PC-3 (cell line): ENCODE measurements around the gene PTPRD. TPM values are rescaled to one million over a fixed set of nuclear protein-coding genes. Genes with fewer than 3 reads are reported as not detected.

Experiments used
- ATAC-seq: fragments of 200-7000 bp; cut with Tn5 transposase; 2 replicates; pipeline ENCODE4 v1.9.1; 2020; ENCODE audit warnings: mild to moderate bottlenecking, moderate library complexity
- BruUV-seq: library from RNA; stranded (reverse); fragments of 400-500 nt; replicated peaks from 2 replicates; lab custom pipeline; 2021; lab: Mats Ljungman, UMichigan
- CTCF ChIA-PET: fragments of 300-600 bp; sonication (Branson Sonifier 250); formaldehyde crosslinking; loops from one replicate; lab custom pipeline; 2022; ENCODE audit warnings: antibody characterized with exemption; lab: Charles Lee
- POLR2A ChIA-PET: fragments of 300-600 bp; sonication (Branson Sonifier 250); formaldehyde crosslinking; loops from one replicate; lab custom pipeline; 2022; ENCODE audit warnings: antibody characterized with exemption; ENCODE audit not compliant: unreplicated experiment; lab: Charles Lee
- DNase-seq: peaks from one replicate; pipeline ENCODE4 v3.0.0-alpha.2; 2015
- H2AFZ ChIP-seq: fragments of 300-600 bp; sonication (generic); 2 replicates; pipeline ENCODE4 v1.6.0; 2016; ENCODE audit warnings: antibody characterized with exemption, low read length
- H3F3A ChIP-seq: fragments of 300-600 bp; sonication (generic); one replicate; pipeline ENCODE4 v1.6.0; 2017; ENCODE audit warnings: antibody characterized with exemption, low read length, control low read depth, mild to moderate bottlenecking; ENCODE audit not compliant: unreplicated experiment
- H3K27ac ChIP-seq: fragments of 300-600 bp; sonication (generic); 2 replicates; pipeline ENCODE4 v1.5.1; 2016; ENCODE audit warnings: mild to moderate bottlenecking, low read length
- H3K27me3 ChIP-seq: fragments of 300-600 bp; sonication (generic); 2 replicates; pipeline ENCODE4 v1.6.1; 2016; ENCODE audit warnings: low read length, mixed read lengths
- H3K36me3 ChIP-seq: fragments of 300-600 bp; sonication (generic); 2 replicates; pipeline ENCODE4 v1.6.1; 2016; ENCODE audit warnings: low read depth, mixed run types, low read length, mixed read lengths
- H3K4me1 ChIP-seq: fragments of 300-600 bp; sonication (generic); 2 replicates; pipeline ENCODE4 v1.5.1; 2016; ENCODE audit warnings: low read length; ENCODE audit not compliant: insufficient read depth
- H3K4me2 ChIP-seq: fragments of 300-600 bp; sonication (generic); 2 replicates; pipeline ENCODE4 v1.6.0; 2016; ENCODE audit warnings: low read length
- H3K4me3 ChIP-seq: fragments of 300-600 bp; sonication (generic); 2 replicates; pipeline ENCODE4 v1.5.1; 2016; ENCODE audit warnings: mild to moderate bottlenecking, low read length, mixed read lengths
- H3K79me2 ChIP-seq: fragments of 300-600 bp; sonication (generic); 2 replicates; pipeline ENCODE4 v1.6.1; 2017; ENCODE audit warnings: low read length, mixed read lengths
- H3K9ac ChIP-seq: fragments of 300-600 bp; sonication (generic); 2 replicates; pipeline ENCODE4 v1.6.0; 2016; ENCODE audit warnings: mild to moderate bottlenecking, low read length
- H3K9me2 ChIP-seq: fragments of 300-600 bp; sonication (generic); replicated peaks from 2 replicates; pipeline ENCODE4 v1.6.1; 2016; ENCODE audit warnings: mixed run types, low read length, mixed read lengths
- H3K9me3 ChIP-seq: fragments of 300-600 bp; sonication (generic); 2 replicates; pipeline ENCODE4 v1.6.1; 2016; ENCODE audit warnings: low read length, mixed read lengths
- H4K20me1 ChIP-seq: fragments of 300-600 bp; sonication (generic); 2 replicates; pipeline ENCODE4 v1.6.1; 2016; ENCODE audit warnings: low read length, mixed read lengths
- CTCF ChIP-seq: fragments of 300-600 bp; sonication (generic); conservative IDR thresholded peaks from 2 replicates; pipeline ENCODE4 v1.5.1; 2017; ENCODE audit warnings: antibody characterized with exemption, low read depth, mild to moderate bottlenecking, low read length
- EZH2 ChIP-seq: fragments of 300-600 bp; sonication (generic); IDR thresholded peaks from one replicate; pipeline ENCODE4 v1.6.1; 2017; ENCODE audit warnings: antibody characterized with exemption, mild to moderate bottlenecking, low read length; ENCODE audit not compliant: unreplicated experiment
- EZH2phosphoT487 ChIP-seq: fragments of 300-600 bp; sonication (generic); IDR thresholded peaks from 2 replicates; pipeline ENCODE4 v1.6.1; 2018; ENCODE audit warnings: mild to moderate bottlenecking, antibody characterized with exemption, low read length, borderline replicate concordance
- intact Hi-C: fragments of 100-400 bp; cut with micrococcal nuclease; formaldehyde crosslinking; loops from 2 replicates; pipeline ENCODE4 v1.9.0; 2023
- total RNA-seq: library from RNA; depleted of rRNA; stranded (reverse); fragments of >200 nt; gene quantifications from 2 replicates; pipeline ENCODE4 v1.2.3, GENCODE V29; 2014

Gene PTPRD
- total RNA-seq, 1 experiment from 2014 or later, result not detected

GRCh38 chr9:8484597-8485191 lies 2128.1 kb downstream of the PTPRD start:
- Histone ChIP-seq H3K9me2 (no peaks in the 10 kb centered on the region), H3K4me3 (no peak overlapping the region), H4K20me1 (no peaks in the 10 kb centered on the region), H3K27me3 (no peaks in the 10 kb centered on the region), H3K9ac (no peak overlapping the region), H3K36me3 (no peaks in the 10 kb centered on the region), H2AFZ (no peak overlapping the region), H3K4me1 (no peaks in the 10 kb centered on the region), H3K4me2 (no peak overlapping the region), H3K79me2 (no peaks in the 10 kb centered on the region), H3K9me3 (no peaks in the 10 kb centered on the region), H3F3A (no peaks in the 10 kb centered on the region), H3K27ac (no peak overlapping the region)
- no peak for TF ChIP-seq EZH2phosphoT487
- TF ChIP-seq CTCF, result no peak
- TF ChIP-seq EZH2, result no peak
- no TSS peak for BruUV-seq
- intact Hi-C loops, result no loop called here
- no peak for ATAC-seq
- POLR2A ChIA-PET, result no interaction called here
- CTCF ChIA-PET, result no interaction called here
- no peak for DNase-seq

- CTCF ChIA-PET, result no interaction called here
- H4K20me1 ChIP-seq, result no peaks in the 10 kb centered on the region
- no peaks in the 10 kb centered on the region for H3F3A ChIP-seq
- ATAC-seq (no peak), DNase-seq (no peak)
- no peaks in the 10 kb centered on the region for H3K4me1 ChIP-seq
- H3K9ac ChIP-seq, result no peak overlapping the region
- no peak overlapping the region for H3K27ac ChIP-seq
- no TSS peak for BruUV-seq
- H3K9me3 ChIP-seq, result no peaks in the 10 kb centered on the region
- TF ChIP-seq EZH2, result no peak
- TF ChIP-seq CTCF, result no peak
- no peak for TF ChIP-seq EZH2phosphoT487
- no peaks in the 10 kb centered on the region for H3K79me2 ChIP-seq
- H3K9me2 ChIP-seq, result no peaks in the 10 kb centered on the region
- intact Hi-C loops, result no loop called here
- no peaks in the 10 kb centered on the region for H3K27me3 ChIP-seq
- POLR2A ChIA-PET, result no interaction called here
- H2AFZ ChIP-seq, result no peak overlapping the region
- H3K4me3 ChIP-seq, result no peak overlapping the region
- no peaks in the 10 kb centered on the region for H3K36me3 ChIP-seq
- no peak overlapping the region for H3K4me2 ChIP-seq
Observed at GRCh38 chr9:8477450-8477849, 2135.4 kb downstream of the PTPRD start.

GRCh38 chr9:8474937-8475336 lies 2137.9 kb downstream of the PTPRD start:
- no TSS peak for BruUV-seq
- CTCF ChIA-PET, result no interaction called here
- Histone ChIP-seq H3K9me3 (no peaks in the 10 kb centered on the region), H2AFZ (no peak overlapping the region), H3K4me2 (no peak overlapping the region), H3K79me2 (no peaks in the 10 kb centered on the region), H3F3A (no peaks in the 10 kb centered on the region), H3K27ac (no peak overlapping the region), H3K27me3 (no peaks in the 10 kb centered on the region), H3K4me3 (no peak overlapping the region), H3K9me2 (no peaks in the 10 kb centered on the region), H3K9ac (no peak overlapping the region), H3K4me1 (no peaks in the 10 kb centered on the region), H4K20me1 (no peaks in the 10 kb centered on the region), H3K36me3 (no peaks in the 10 kb centered on the region)
- no peak for ATAC-seq
- no peak for DNase-seq
- intact Hi-C loops, result no loop called here
- no peak for TF ChIP-seq CTCF
- TF ChIP-seq EZH2phosphoT487, result no peak
- no peak for TF ChIP-seq EZH2
- POLR2A ChIA-PET, result no interaction called here
